ENCODE results near the gene CCN6.

CCN6 gene

GRCh38 chr6:112021691-112022310 lies 32.1 kb upstream of the CCN6 start (continued):
- TF ChIP-seq SETDB1 (IDR thresholded peaks at IDR 0.05; ENCODE audit: insufficient read length, low read length): no peak
- no peak for TF ChIP-seq GLIS2 (tag by site-specific recombination; IDR thresholded peaks at IDR 0.05)
- TF ChIP-seq TCF7L2 (IDR thresholded peaks at IDR 0.05; ENCODE audit: borderline replicate concordance, low read depth, low read length): no peak
- no peak for TF ChIP-seq KLF10 (tag by site-specific recombination; IDR thresholded peaks at IDR 0.05)
- TF ChIP-seq ZNF560 (tag by site-specific recombination; IDR thresholded peaks at IDR 0.05; ENCODE audit: borderline replicate concordance): no peak
- no peak for TF ChIP-seq ZNF394 (tag by site-specific recombination; IDR thresholded peaks at IDR 0.05; ENCODE audit: borderline replicate concordance)
- no peak for TF ChIP-seq ZNF121 (tag by site-specific recombination; IDR thresholded peaks at IDR 0.05)
- no peak for TF ChIP-seq ZFP41 (tag by site-specific recombination; IDR thresholded peaks at IDR 0.05; ENCODE audit: borderline replicate concordance)
- TF ChIP-seq ZNF76 (tag by site-specific recombination; IDR thresholded peaks at IDR 0.05; ENCODE audit: borderline replicate concordance, low read depth): no peak
- TF ChIP-seq ZNF404 (tag by site-specific recombination; IDR thresholded peaks at IDR 0.05): no peak
- no peak for TF ChIP-seq ZNF211 (tag by site-specific recombination; IDR thresholded peaks at IDR 0.05; ENCODE audit: low read depth)
- TF ChIP-seq, protein P1, sequence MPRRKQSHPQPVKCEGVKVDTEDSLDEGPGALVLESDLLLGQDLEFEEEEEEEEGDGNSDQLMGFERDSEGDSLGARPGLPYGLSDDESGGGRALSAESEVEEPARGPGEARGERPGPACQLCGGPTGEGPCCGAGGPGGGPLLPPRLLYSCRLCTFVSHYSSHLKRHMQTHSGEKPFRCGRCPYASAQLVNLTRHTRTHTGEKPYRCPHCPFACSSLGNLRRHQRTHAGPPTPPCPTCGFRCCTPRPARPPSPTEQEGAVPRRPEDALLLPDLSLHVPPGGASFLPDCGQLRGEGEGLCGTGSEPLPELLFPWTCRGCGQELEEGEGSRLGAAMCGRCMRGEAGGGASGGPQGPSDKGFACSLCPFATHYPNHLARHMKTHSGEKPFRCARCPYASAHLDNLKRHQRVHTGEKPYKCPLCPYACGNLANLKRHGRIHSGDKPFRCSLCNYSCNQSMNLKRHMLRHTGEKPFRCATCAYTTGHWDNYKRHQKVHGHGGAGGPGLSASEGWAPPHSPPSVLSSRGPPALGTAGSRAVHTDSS (tag by site-specific recombination; IDR thresholded peaks at IDR 0.05): no peak
- no peak for TF ChIP-seq ZNF26 (tag by site-specific recombination; IDR thresholded peaks at IDR 0.05)

DNA sequence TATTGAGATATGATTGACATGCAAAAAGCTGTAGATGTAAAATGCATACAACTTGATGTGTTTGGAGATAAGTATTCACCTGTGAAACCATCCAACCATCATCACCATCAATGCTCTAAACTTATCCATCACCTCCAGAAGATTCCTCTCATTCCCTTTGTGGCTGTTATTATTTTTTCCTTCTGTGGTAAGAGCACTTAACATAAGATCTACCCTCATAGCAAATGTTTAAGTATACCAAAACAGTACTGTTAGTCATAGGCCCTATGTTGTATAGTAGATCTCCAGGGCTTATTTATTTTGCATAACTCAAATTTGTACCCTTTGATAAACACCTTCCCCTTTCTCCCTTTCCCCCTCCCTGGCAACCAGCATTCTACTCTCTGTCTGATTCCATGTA lies 31.2 kb upstream of the CCN6 start:
- POLR2A ChIA-PET: no interaction called here
- Histone ChIP-seq H3K4me3 (ENCODE audit: low read depth, low read length) (no peak overlapping the region), H3K9me3 (ENCODE audit: control insufficient read depth, insufficient read depth, low read depth, low read length) (no peaks in the 10 kb centered on the region), H3K4me1 (ENCODE audit: control insufficient read depth, insufficient read depth, low read length) (peaks cover 11% of the 10 kb centered on the region), H3K27ac (ENCODE audit: extremely low read depth, low read depth, low read length) (no peak overlapping the region), H3K36me3 (ENCODE audit: control insufficient read depth in 2 of 2, insufficient read depth in 1 of 2, low read length in 2 of 2) (no peaks in the 10 kb centered on the region)
- CTCF ChIA-PET: interaction anchor here (0.6 to 1.1 kb wide), 2 partner anchors 312 to 1574 kb away, joined by 3 to 4 read pairs; no protein-coding TSS in a partner anchor
- no peak for TF ChIP-seq ZBTB21 (tag by site-specific recombination; IDR thresholded peaks at IDR 0.05)
- no peak for TF ChIP-seq ZBTB20 (tag by site-specific recombination; IDR thresholded peaks at IDR 0.05)
- no peak for TF ChIP-seq ZNF664 (tag by site-specific recombination; IDR thresholded peaks at IDR 0.05)
- TF ChIP-seq ZNF473 (tag by site-specific recombination; IDR thresholded peaks at IDR 0.05): no peak
- TF ChIP-seq ZNF645 (tag by site-specific recombination; IDR thresholded peaks at IDR 0.05): no peak
- no peak for TF ChIP-seq ZNF548 (tag by site-specific recombination; IDR thresholded peaks at IDR 0.05)
- no peak for TF ChIP-seq ZBTB1 (tag by site-specific recombination; IDR thresholded peaks at IDR 0.05)
- TF ChIP-seq ZNF174 (tag by site-specific recombination; IDR thresholded peaks at IDR 0.05): no peak
- TF ChIP-seq KLF7 (tag by site-specific recombination; IDR thresholded peaks at IDR 0.05; ENCODE audit: borderline replicate concordance): no peak
- TF ChIP-seq CTCF (tag by site-specific recombination; IDR thresholded peaks at IDR 0.05): no peak
- TF ChIP-seq, protein P2, sequence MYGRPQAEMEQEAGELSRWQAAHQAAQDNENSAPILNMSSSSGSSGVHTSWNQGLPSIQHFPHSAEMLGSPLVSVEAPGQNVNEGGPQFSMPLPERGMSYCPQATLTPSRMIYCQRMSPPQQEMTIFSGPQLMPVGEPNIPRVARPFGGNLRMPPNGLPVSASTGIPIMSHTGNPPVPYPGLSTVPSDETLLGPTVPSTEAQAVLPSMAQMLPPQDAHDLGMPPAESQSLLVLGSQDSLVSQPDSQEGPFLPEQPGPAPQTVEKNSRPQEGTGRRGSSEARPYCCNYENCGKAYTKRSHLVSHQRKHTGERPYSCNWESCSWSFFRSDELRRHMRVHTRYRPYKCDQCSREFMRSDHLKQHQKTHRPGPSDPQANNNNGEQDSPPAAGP (tag by site-specific recombination; IDR thresholded peaks at IDR 0.05): no peak
- TF ChIP-seq SCRT2 (tag by site-specific recombination; IDR thresholded peaks at IDR 0.05): no peak
- no peak for TF ChIP-seq ZNF10 (tag by site-specific recombination; IDR thresholded peaks at IDR 0.05)
- TF ChIP-seq ZNF560 (tag by site-specific recombination; IDR thresholded peaks at IDR 0.05; ENCODE audit: borderline replicate concordance): no peak
- TF ChIP-seq ZNF433 (tag by site-specific recombination; IDR thresholded peaks at IDR 0.05; ENCODE audit: low read depth): no peak
- TF ChIP-seq, protein P3, sequence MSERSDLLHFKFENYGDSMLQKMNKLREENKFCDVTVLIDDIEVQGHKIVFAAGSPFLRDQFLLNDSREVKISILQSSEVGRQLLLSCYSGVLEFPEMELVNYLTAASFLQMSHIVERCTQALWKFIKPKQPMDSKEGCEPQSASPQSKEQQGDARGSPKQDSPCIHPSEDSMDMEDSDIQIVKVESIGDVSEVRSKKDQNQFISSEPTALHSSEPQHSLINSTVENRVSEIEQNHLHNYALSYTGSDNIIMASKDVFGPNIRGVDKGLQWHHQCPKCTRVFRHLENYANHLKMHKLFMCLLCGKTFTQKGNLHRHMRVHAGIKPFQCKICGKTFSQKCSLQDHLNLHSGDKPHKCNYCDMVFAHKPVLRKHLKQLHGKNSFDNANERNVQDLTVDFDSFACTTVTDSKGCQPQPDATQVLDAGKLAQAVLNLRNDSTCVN (tag by site-specific recombination; optimal IDR thresholded peaks at IDR 0.05): no peak
- no peak for TF ChIP-seq KLF16 (tag by site-specific recombination; IDR thresholded peaks at IDR 0.05)
- TF ChIP-seq ZNF596 (tag by site-specific recombination; IDR thresholded peaks at IDR 0.05): no peak

Data from HEK293 (cell line).